Natural killer cell (primary cell): ENCODE measurements around the gene ACSM2A. TPM values are rescaled to one million over a fixed set of nuclear protein-coding genes. Genes with fewer than 3 reads are reported as not detected.
"Not testable (repeated sequence)": the region's sequence is repeated elsewhere in the genome, so short reads cannot be mapped to it uniquely, and the experiment has no call there.

Source experiments
- ATAC-seq, 3 donors: fragments of 150-1000 bp in 2 of 3; fragments of 200-7000 bp in 1 of 3; cut with Tn5 transposase; 1 replicate in 1 of 3; 2 replicates in 2 of 3; pipeline ENCODE4 v1.10.0; 2021; ENCODE audit warnings: mild to moderate bottlenecking in 2 of 3, moderate library complexity in 2 of 3
- DNase-seq, 2 donors: peaks; one replicate each; pipeline versions ENCODE4 v3.0.0 to v3.0.0-alpha.2; 2013 to 2021; ENCODE audit warnings: mixed read lengths in 1 of 2
- H3K27ac ChIP-seq: one replicate; pipeline ENCODE4 v1.5.1; 2013; ENCODE audit warnings: mild to moderate bottlenecking, low read length
- H3K27me3 ChIP-seq: one replicate; pipeline ENCODE4 v1.6.1; 2013; ENCODE audit warnings: low read length; ENCODE audit not compliant: control insufficient read depth, insufficient read depth
- H3K36me3 ChIP-seq: one replicate; pipeline ENCODE4 v1.6.1; 2013; ENCODE audit warnings: low read length; ENCODE audit not compliant: control insufficient read depth, insufficient read depth
- H3K4me1 ChIP-seq: one replicate; pipeline ENCODE4 v1.6.1; 2013; ENCODE audit warnings: low read length; ENCODE audit not compliant: control insufficient read depth, insufficient read depth
- H3K4me3 ChIP-seq: one replicate; pipeline ENCODE4 v1.5.1; 2013; ENCODE audit warnings: low read length
- H3K9me3 ChIP-seq: one replicate; pipeline ENCODE4 v1.6.1; 2013; ENCODE audit warnings: low read length; ENCODE audit not compliant: control insufficient read depth, insufficient read depth
- H3K27ac Mint-ChIP-seq, 2 donors: one replicate each; pipeline ENCODE4 v1.8.0; 2022; ENCODE audit warnings: mild to moderate bottlenecking in 2 of 2, mixed read lengths in 2 of 2, moderate library complexity in 1 of 2
- H3K27me3 Mint-ChIP-seq, 2 donors: one replicate each; pipeline ENCODE4 v1.8.0; 2022; ENCODE audit warnings: low read depth in 2 of 2, mixed read lengths in 2 of 2
- H3K36me3 Mint-ChIP-seq: one replicate; pipeline ENCODE4 v1.8.0; 2022; ENCODE audit warnings: mixed read lengths
- H3K4me1 Mint-ChIP-seq, 2 donors: one replicate each; pipeline ENCODE4 v1.8.0; 2022; ENCODE audit warnings: mixed read lengths in 2 of 2
- H3K4me3 Mint-ChIP-seq: one replicate; pipeline ENCODE4 v1.8.0; 2022; ENCODE audit warnings: mild to moderate bottlenecking, moderate library complexity, mixed read lengths
- H3K9me3 Mint-ChIP-seq, 2 donors: one replicate each; pipeline ENCODE4 v1.8.0; 2022; ENCODE audit warnings: mixed read lengths in 2 of 2
- WGBS: methylation state at CpG from one replicate; pipeline ENCODE4 v1.1.7; 2013; ENCODE audit warnings: missing lambda C conversion rate; ENCODE audit not compliant: insufficient coverage; 5-methylcytosine and 5-hydroxymethylcytosine counted together
- intact Hi-C: fragments of 100-400 bp; cut with micrococcal nuclease; formaldehyde crosslinking; loops from one replicate; pipeline ENCODE4 v1.14.2; 2022
- total RNA-seq, 4 donors: library from RNA; stranded (reverse); fragments of 120-200 nt in 1 of 4; gene quantifications; one replicate each; pipeline versions ENCODE4 v1.2.3 to v1.2.4, GENCODE V29; 2013 to 2022
- TF ChIP-seq, protein P1 (sequence below): fragments of 200-600 bp; IDR thresholded peaks from one replicate; pipeline ENCODE4 v1.8.0; 2022; ENCODE audit warnings: antibody characterized with exemption

The ACSM2A gene
- total RNA-seq, 3 donors from 2014 or later (not counting 1 experiment from before 2014, with no cell fraction given): not detected

DNA sequence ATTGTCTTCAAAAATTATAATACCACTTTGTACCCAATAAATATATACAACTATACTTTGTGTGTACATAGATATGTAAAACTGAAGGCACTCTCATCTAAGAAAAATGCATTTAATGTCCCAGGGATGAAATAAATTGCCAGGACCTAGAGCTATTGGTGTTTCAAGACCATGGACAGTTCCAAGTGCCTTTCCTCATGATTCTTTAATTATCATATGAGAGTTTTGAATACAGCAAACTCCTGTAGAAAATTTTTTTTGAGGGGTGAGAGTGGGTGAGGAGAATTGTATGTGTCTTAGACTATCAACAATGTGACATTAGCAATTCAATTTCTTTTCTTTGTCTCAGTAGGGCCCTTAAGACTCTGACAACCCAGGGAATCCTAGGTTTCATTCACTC, 17.6 kb downstream of the ACSM2A start:
- H3K27me3 Mint-ChIP-seq, H3K27me3 ChIP-seq, H3K4me1 Mint-ChIP-seq, H3K36me3 ChIP-seq, H3K9me3 Mint-ChIP-seq, H3K4me3 Mint-ChIP-seq, ATAC-seq, H3K9me3 ChIP-seq, H3K27ac ChIP-seq, intact Hi-C loops, H3K27ac Mint-ChIP-seq, H3K4me1 ChIP-seq, H3K4me3 ChIP-seq, H3K36me3 Mint-ChIP-seq, DNase-seq: not testable (repeated sequence)

DNA sequence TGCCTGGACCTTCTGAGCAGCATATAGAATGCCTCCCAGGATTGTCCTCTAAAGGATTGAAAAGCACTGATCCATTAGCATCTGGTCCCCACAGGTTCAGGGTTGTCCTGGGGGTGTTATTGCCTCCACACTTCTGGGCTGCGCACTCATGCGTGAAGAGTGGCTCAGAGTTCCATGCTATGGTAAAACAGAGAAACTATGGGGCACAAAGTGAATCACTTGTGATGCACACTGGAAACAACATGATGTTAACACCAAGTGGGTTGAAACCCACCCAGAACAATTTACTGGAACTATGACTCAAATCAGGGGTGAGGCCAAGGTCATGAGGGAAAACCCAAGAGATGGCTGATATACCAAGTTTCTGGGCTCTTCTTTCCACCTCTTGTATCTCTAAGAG, 18.6 kb downstream of the ACSM2A start:
- DNase-seq, H3K27me3 ChIP-seq, H3K9me3 ChIP-seq, H3K9me3 Mint-ChIP-seq, H3K36me3 ChIP-seq, H3K27ac ChIP-seq, H3K27me3 Mint-ChIP-seq, H3K4me1 Mint-ChIP-seq, H3K27ac Mint-ChIP-seq, ATAC-seq, H3K4me3 Mint-ChIP-seq, intact Hi-C loops, H3K4me1 ChIP-seq, H3K4me3 ChIP-seq, H3K36me3 Mint-ChIP-seq: not testable (repeated sequence)
- WGBS: 89% methylated on average over 2 of the region's 2 CpGs

DNA sequence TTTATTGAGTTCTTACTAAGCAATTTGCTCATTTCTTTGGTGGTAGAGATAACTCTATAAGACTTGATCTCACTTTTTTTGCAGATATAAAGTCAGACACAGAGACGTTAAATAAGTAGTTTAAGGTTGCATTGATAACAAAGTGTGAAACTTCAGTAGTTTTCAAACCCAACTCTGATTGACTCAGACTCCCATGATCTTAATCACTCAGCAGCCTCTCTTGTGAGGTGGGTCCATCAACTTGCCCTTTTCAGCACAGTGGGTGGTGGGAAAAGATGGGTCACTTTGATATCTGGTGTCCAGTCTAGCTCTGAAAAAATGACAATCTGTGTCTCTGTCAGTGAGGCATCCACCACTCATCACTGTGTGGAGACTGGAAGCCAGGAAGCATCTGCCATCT, 19.4 kb downstream of the ACSM2A start:
- H3K27me3 ChIP-seq, H3K9me3 Mint-ChIP-seq, H3K4me3 ChIP-seq, H3K4me1 Mint-ChIP-seq, DNase-seq, H3K9me3 ChIP-seq, H3K27me3 Mint-ChIP-seq, H3K36me3 Mint-ChIP-seq, H3K27ac ChIP-seq, ATAC-seq, H3K36me3 ChIP-seq, H3K4me3 Mint-ChIP-seq, intact Hi-C loops, H3K27ac Mint-ChIP-seq, H3K4me1 ChIP-seq: not testable (repeated sequence)
- no CpG with 5 or more reads among the region's 1 CpG for WGBS

DNA sequence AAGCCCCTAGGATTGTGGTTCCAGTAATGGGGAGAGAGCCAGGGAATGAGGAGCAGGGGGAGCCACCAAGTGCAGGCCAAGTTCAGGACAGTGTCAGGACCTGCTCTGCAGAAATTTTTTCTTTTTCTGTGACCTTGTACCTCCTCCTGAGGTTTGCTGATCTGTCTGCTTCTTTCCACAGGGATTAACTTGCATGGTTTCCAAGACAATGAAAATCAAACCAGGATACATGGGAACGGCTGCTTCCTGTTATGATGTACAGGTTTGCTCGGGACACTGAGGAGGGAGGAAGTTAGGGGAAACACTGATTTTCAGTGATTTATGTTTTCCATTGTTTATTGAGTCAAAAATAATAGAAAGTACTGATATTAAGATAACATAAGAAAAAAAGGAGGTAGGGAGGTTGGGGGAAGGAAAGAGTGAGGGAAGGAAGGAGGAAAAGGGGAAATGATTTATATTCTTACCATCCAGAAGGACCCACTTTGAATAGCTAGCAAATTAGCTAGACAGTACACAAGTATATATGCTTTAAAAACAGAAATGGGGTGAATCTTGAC, 25.9 kb downstream of the ACSM2A start:
- H3K27me3 ChIP-seq, H3K4me1 Mint-ChIP-seq, H3K4me3 Mint-ChIP-seq, DNase-seq, H3K27me3 Mint-ChIP-seq, H3K36me3 ChIP-seq, ATAC-seq, intact Hi-C loops, H3K27ac ChIP-seq, H3K4me1 ChIP-seq, H3K9me3 ChIP-seq, H3K27ac Mint-ChIP-seq, H3K4me3 ChIP-seq, H3K36me3 Mint-ChIP-seq, H3K9me3 Mint-ChIP-seq: not testable (repeated sequence)
- WGBS: no CpG with 5 or more reads among the region's 2 CpGs

DNA sequence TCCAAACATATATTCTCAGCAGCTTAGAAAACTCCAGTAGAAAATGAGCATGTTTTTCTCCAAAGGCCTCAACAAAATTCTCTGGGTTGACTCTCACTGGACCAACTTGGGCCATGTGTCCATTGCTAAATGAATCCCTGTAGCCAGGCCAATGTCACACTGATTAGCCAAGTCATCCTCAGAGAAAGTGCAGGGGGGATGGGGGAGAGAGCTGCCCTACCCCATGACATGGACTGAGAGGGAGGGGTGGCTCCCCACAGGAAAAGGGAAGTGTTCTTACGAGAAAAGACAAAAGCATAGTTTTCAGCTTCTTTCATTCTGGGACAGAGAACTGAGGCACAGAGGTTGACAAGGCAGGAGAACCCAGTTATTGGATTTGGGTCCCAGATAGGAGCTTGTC, 32.7 kb downstream of the ACSM2A start:
- H3K9me3 ChIP-seq, H3K36me3 ChIP-seq, H3K27me3 Mint-ChIP-seq, DNase-seq, H3K4me3 Mint-ChIP-seq, H3K4me1 Mint-ChIP-seq, H3K4me1 ChIP-seq, H3K27ac ChIP-seq, H3K4me3 ChIP-seq, intact Hi-C loops, H3K9me3 Mint-ChIP-seq, H3K27ac Mint-ChIP-seq, H3K27me3 ChIP-seq, H3K36me3 Mint-ChIP-seq, ATAC-seq: not testable (repeated sequence)
- no CpG with 5 or more reads among the region's 1 CpG for WGBS

DNA sequence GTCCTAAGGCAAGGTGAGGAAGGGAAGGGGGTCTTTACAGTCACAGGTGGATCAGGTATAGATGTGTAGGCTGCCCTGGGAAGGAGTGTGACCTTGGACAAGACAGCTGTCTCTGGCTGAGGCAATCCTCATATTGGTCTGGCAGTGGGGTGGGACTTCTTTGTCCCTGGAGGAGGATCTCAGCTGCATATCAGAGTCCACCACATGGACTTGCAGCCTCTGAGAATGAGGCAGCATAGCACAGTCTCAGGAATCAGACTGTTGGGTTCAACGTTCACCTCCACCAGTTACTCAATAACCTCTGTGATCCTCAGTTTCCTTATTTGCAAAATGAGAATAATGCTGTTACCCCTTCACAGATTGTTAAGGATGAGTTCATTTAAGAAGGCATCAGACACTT, 33.4 kb downstream of the ACSM2A start:
- H3K4me1 Mint-ChIP-seq: no peaks in the 10 kb centered on the region
- H3K27ac ChIP-seq: no peak overlapping the region
- 83% methylated on average over 1 of the region's 1 CpG for WGBS

More for the DNA sequence above, 33.4 kb downstream of the ACSM2A start:
- Histone ChIP-seq H3K9me3 (no peaks in the 10 kb centered on the region), H3K27me3 (no peaks in the 10 kb centered on the region), H3K4me1 (no peaks in the 10 kb centered on the region), H3K36me3 (no peaks in the 10 kb centered on the region), H3K4me3 (no peak overlapping the region)
- peaks cover 2 to 3% of the 10 kb centered on the region in 2 donors for H3K9me3 Mint-ChIP-seq
- intact Hi-C loops: no loop called here
- H3K27me3 Mint-ChIP-seq: peaks cover 0 to 7% of the 10 kb centered on the region in 2 donors
- TF ChIP-seq, protein P1, sequence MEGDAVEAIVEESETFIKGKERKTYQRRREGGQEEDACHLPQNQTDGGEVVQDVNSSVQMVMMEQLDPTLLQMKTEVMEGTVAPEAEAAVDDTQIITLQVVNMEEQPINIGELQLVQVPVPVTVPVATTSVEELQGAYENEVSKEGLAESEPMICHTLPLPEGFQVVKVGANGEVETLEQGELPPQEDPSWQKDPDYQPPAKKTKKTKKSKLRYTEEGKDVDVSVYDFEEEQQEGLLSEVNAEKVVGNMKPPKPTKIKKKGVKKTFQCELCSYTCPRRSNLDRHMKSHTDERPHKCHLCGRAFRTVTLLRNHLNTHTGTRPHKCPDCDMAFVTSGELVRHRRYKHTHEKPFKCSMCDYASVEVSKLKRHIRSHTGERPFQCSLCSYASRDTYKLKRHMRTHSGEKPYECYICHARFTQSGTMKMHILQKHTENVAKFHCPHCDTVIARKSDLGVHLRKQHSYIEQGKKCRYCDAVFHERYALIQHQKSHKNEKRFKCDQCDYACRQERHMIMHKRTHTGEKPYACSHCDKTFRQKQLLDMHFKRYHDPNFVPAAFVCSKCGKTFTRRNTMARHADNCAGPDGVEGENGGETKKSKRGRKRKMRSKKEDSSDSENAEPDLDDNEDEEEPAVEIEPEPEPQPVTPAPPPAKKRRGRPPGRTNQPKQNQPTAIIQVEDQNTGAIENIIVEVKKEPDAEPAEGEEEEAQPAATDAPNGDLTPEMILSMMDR: no peak
- no peak overlapping the region for H3K4me3 Mint-ChIP-seq
- DNase-seq (no peak), ATAC-seq (no peak)
- no peaks in the 10 kb centered on the region for H3K36me3 Mint-ChIP-seq
- H3K27ac Mint-ChIP-seq: no peak overlapping the region
